Kidney (tissue), 14 donors: Measurements from ENCODE around the gene MYADML2. TPM values are rescaled to one million over a fixed set of nuclear protein-coding genes. Genes with fewer than 3 reads are reported as not detected.

Experiments used
- DNase-seq, 5 donors: peaks; one replicate each; pipeline ENCODE4 v3.0.0-alpha.2; 2013 to 2020
- FAIRE-seq: peaks from 2 replicates; lab custom pipeline; 2012; peaks lifted over from hg19 to GRCh38; lab: Jason Lieb, UNC
- H3K27ac ChIP-seq, 2 donors: one replicate each; pipeline ENCODE4 v1.7.0; 2013; ENCODE audit warnings: low read depth in 2 of 2, low read length in 2 of 2, inconsistent platforms in 1 of 2
- H3K27me3 ChIP-seq: one replicate; pipeline ENCODE4 v1.7.1; 2013; ENCODE audit warnings: low read length, inconsistent platforms; ENCODE audit not compliant: control insufficient read depth, insufficient read depth
- H3K36me3 ChIP-seq, 3 donors: one replicate each; pipeline versions ENCODE4 v1.7.0 to v1.7.1; 2013; ENCODE audit warnings: low read length in 3 of 3, control low read depth in 1 of 3, inconsistent platforms in 1 of 3; ENCODE audit not compliant: insufficient read depth in 3 of 3, control insufficient read depth in 2 of 3
- H3K4me1 ChIP-seq, 3 donors: one replicate each; pipeline versions ENCODE4 v1.7.0 to v1.7.1; 2013; ENCODE audit warnings: low read length in 3 of 3, inconsistent platforms in 1 of 3, low read depth in 1 of 3; ENCODE audit not compliant: control insufficient read depth in 2 of 3, insufficient read depth in 2 of 3
- H3K4me3 ChIP-seq, 3 donors: one replicate each; pipeline versions ENCODE4 v1.7.0 to v1.8.1; 2013; ENCODE audit warnings: low read length in 3 of 3, control low read depth in 1 of 3, inconsistent platforms in 1 of 3
- H3K9ac ChIP-seq, 3 donors: one replicate each; pipeline versions ENCODE4 v1.7.0 to v1.7.1; 2013; ENCODE audit warnings: low read length in 3 of 3, control low read depth in 1 of 3, inconsistent platforms in 1 of 3
- H3K9me3 ChIP-seq, 3 donors: one replicate each; pipeline versions ENCODE4 v1.7.0 to v1.7.1; 2013; ENCODE audit warnings: low read length in 3 of 3, control low read depth in 1 of 3, inconsistent platforms in 1 of 3; ENCODE audit not compliant: control insufficient read depth in 2 of 3, insufficient read depth in 1 of 3
- intact Hi-C: fragments of 100-400 bp; cut with DNase I; formaldehyde crosslinking; loops from one replicate; pipeline ENCODE4 v1.11.1; 2022
- polyA plus RNA-seq: library from polyadenylated mRNA; stranded (reverse); fragments of 350-450 nt; fragmentation: Illumina TruSeq; extraction: RNeasy Lipid Tissue Mini Kit (QIAGEN cat#74804); gene quantifications from one replicate; pipeline ENCODE4 v1.2.3, GENCODE V29; 2014; ENCODE audit warnings: low read depth, low replicate concordance; ENCODE audit not compliant: insufficient read depth
- total RNA-seq: library from RNA; stranded (reverse); fragmentation: NEBNext Ultra II Directional; extraction: Animal tissue kit (Norgen Biotek cat#: 25700); gene quantifications from one replicate; pipeline ENCODE4 v1.2.1, GENCODE V29; 2021
- TF ChIP-seq, protein P1 (sequence below): IDR thresholded peaks from 3 replicates; pipeline ENCODE4 v1.5.1; 2012; ENCODE audit warnings: mild to moderate bottlenecking, moderate library complexity, borderline replicate concordance; ENCODE audit not compliant: insufficient read depth; ENCODE audit errors: extremely low read depth
- donor health status: control.
- donor health status: control.
- donor health status: control.
- donor health status: control.
- donor health status: control.
- donor health status: DM: yes; HTN: yes; CAD: no.
- donor health status: Normal renal cell carcinoma (clear cell type).

The MYADML2 gene
- total and polyA plus RNA-seq, 2 donors from 2014 or later = not detected

DNA sequence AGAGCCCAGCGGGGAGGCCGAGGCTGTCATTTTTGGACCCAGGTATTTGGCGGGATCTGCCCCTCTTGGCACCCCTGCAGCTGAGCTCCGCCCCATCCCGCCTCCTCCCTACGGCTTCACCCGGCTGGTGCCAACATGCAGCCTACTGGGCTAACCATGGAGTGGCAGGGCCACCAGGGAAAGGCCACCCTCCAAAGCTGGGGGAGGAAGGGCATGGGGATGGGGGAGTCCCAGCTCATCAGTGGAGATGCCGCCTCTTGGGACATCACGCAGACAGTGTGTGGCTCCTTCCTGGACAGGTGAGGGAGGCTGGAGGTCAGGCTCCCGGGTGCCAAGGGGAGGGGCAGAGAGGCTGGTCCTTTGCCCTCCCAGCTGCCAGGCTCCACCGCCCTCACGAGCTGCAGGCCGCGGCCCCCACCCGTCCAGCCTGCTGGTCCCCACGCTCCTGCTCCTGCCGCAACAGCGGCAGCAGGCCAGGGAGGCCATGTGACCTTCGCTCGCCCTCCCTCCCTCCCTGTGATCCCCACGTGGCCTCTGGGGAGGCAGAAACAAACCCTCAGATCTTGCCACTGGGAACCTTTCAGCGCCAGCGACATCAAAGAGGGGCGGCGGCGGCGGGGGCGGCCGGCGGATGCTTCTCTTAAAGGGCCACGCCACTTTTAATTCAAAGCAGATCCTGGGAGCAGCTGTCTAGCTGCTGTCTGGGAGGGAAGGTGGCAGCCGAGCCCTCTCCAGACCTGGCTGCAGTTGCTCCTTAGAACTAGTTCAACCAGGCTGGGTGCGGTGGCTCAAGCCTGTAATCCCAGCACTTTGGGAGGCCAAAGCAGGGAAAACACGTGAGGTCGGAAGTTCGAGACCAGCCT lies 20.7 kb upstream of the MYADML2 start:
- Histone ChIP-seq H3K27me3 (peaks cover 4% of the 10 kb centered on the region), H3K9me3 (no peaks in the 10 kb centered on the region), H3K36me3 (no peaks in the 10 kb centered on the region), H3K4me1 (peaks cover 0 to 10% (median 0%) of the 10 kb centered on the region in 3 donors), H3K4me3 (no peak overlapping the region), H3K9ac (no peak overlapping the region), H3K27ac (no peak overlapping the region)
- TF ChIP-seq, protein P1, sequence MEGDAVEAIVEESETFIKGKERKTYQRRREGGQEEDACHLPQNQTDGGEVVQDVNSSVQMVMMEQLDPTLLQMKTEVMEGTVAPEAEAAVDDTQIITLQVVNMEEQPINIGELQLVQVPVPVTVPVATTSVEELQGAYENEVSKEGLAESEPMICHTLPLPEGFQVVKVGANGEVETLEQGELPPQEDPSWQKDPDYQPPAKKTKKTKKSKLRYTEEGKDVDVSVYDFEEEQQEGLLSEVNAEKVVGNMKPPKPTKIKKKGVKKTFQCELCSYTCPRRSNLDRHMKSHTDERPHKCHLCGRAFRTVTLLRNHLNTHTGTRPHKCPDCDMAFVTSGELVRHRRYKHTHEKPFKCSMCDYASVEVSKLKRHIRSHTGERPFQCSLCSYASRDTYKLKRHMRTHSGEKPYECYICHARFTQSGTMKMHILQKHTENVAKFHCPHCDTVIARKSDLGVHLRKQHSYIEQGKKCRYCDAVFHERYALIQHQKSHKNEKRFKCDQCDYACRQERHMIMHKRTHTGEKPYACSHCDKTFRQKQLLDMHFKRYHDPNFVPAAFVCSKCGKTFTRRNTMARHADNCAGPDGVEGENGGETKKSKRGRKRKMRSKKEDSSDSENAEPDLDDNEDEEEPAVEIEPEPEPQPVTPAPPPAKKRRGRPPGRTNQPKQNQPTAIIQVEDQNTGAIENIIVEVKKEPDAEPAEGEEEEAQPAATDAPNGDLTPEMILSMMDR = no peak
- intact Hi-C loops = loop anchor here (10.0 kb wide), 1 partner anchor 47 kb away; no protein-coding TSS in a partner anchor
- DNase-seq = peak; percentile 82 to 91 (median 90)
- FAIRE-seq = no peak

DNA sequence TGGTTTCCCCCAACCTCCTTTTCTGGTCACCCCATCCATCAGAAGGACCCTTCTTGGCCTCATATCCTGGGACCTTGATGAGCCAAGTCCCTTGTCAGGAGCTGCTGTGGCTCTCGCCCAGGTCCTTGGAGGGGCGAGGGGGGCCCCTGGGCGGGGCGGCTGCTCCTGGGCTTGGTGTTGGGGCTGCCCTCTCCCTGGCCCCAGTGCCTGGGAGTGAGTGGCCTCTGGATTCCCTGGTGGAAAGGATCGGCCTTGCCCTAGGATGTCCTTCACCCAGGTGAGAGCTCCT lies 20.2 kb upstream of the MYADML2 start:
- Histone ChIP-seq H3K9ac (no peak overlapping the region), H3K4me3 (no peak overlapping the region)
- FAIRE-seq = no peak

DNA sequence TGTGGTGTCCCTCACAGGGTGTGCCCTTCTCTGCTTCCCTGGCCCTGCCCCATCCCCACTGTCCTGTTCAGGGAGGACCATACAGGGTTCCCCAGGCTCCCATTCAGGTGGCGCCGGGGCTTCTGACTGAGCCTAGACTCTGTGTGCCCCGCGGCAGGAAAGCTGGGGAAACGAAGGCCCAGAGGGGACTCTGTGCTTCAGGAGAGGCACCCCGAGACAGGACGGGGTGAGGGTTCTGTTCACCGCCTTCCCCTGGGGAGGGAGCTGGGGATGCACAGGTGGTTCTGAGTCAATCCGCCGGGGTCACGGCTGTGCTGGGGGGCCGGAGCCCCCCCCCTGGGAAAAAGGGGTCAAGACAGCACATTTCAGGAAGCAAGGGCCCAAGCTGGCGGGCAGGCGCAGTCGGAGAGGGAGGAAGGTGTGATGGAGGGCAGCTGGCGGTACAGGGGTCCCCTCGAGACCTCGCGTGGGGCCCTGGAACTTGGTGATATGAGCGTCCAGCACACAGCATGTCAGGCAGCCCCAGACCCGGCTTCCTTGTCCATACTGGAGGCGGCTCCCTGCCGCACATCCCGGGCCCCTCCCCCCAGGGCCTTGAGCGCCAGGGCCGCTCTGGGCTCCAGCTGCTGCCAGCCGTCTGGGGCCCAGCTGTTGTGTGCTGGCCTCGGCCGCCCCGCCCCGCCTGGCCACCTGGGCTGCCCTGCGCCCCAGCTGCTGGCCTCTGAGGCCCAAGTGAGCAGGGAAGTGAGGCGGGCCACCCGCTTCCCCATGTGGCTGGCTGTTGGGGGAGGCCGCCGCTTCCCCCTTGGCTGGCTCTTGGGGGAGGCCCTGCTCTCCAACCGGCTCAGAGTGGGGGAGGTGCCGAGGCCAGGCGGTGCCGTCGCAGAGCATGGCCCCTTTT lies 19.6 kb upstream of the MYADML2 start:
- Histone ChIP-seq H3K4me1 (peaks cover 0 to 10% (median 0%) of the 10 kb centered on the region in 3 donors), H3K27ac (no peak overlapping the region), H3K4me3 (no peak overlapping the region), H3K9ac (no peak overlapping the region), H3K36me3 (no peaks in the 10 kb centered on the region), H3K27me3 (peaks cover 4% of the 10 kb centered on the region), H3K9me3 (no peaks in the 10 kb centered on the region)
- no peak for FAIRE-seq
- TF ChIP-seq, protein P1 = no peak
- peak; percentile 78 to 92 (median 79) for DNase-seq
- intact Hi-C loops = loop anchor here (10.0 kb wide), 1 partner anchor 48 kb away; no protein-coding TSS in a partner anchor

More for the DNA sequence above, 20.2 kb upstream of the MYADML2 start:
- Histone ChIP-seq H3K4me1 (peaks cover 0 to 10% (median 0%) of the 10 kb centered on the region in 3 donors), H3K27ac (no peak overlapping the region), H3K9me3 (no peaks in the 10 kb centered on the region), H3K36me3 (no peaks in the 10 kb centered on the region), H3K27me3 (peaks cover 4% of the 10 kb centered on the region)
- TF ChIP-seq, protein P1 = no peak
- intact Hi-C loops = loop anchor here (10.0 kb wide), 1 partner anchor 48 kb away; no protein-coding TSS in a partner anchor
- DNase-seq = no peak
